K562 (cell line): Measurements from ENCODE around the gene LY6G6F. TPM values are rescaled to one million over a fixed set of nuclear protein-coding genes. Genes with fewer than 3 reads are reported as not detected.

Experiments used
- CREB1 ChIP-seq, 2 experiments: sonication (generic) in 1 of 2; formaldehyde crosslinking in 1 of 2; IDR thresholded peaks; 2 replicates each; pipeline versions ENCODE4 v1.6.1 to v1.8.0; 2012 to 2022; ENCODE audit warnings: inconsistent platforms in 1 of 2, mild to moderate bottlenecking in 1 of 2, missing genetic modification reagents in 1 of 2, moderate library complexity in 1 of 2
- GABPB1 ChIP-seq: sonication (generic); formaldehyde crosslinking; IDR thresholded peaks from 2 replicates; pipeline ENCODE4 v1.8.0; 2022; ENCODE audit warnings: mild to moderate bottlenecking, missing genetic modification reagents
- HNRNPLL ChIP-seq: fragments of 200-400 bp; formaldehyde crosslinking; IDR thresholded peaks from 2 replicates; pipeline ENCODE4 v1.6.1; 2017; ENCODE audit warnings: low read length, low read depth, mild to moderate bottlenecking; ENCODE audit not compliant: poor library complexity, severe bottlenecking
- KHSRP ChIP-seq: fragments of 450-650 bp; IDR thresholded peaks from 2 replicates; pipeline ENCODE4 v1.6.1; 2017
- MAZ ChIP-seq, 2 experiments: fragments of 450-650 bp in 1 of 2; sonication (generic) in 1 of 2; formaldehyde crosslinking; IDR thresholded peaks in 1 of 2; conservative IDR thresholded peaks in 1 of 2; 2 replicates each; pipeline versions ENCODE4 v1.4.0 to v1.5.0; 2020; ENCODE audit warnings: mild to moderate bottlenecking in 1 of 2, missing genetic modification reagents in 1 of 2
- MBD1 ChIP-seq: fragments of 250-450 bp; sonication (Bioruptor Pico); IDR thresholded peaks from 2 replicates; pipeline ENCODE4 v1.8.0; 2022; ENCODE audit warnings: inconsistent platforms
- MLX ChIP-seq, 2 experiments: fragments of 450-650 bp in 1 of 2; sonication (generic) in 1 of 2; formaldehyde crosslinking; conservative IDR thresholded peaks; 2 replicates each; pipeline versions ENCODE4 v1.4.0 to v1.8.1; 2020 to 2022; ENCODE audit warnings: mild to moderate bottlenecking in 1 of 2, missing genetic modification reagents in 1 of 2
- NCOA1 ChIP-seq: fragments of 450-650 bp; IDR thresholded peaks from 2 replicates; pipeline ENCODE4 v1.6.1; 2016; ENCODE audit warnings: low read depth
- NFE2L1 ChIP-seq: fragments of 450-650 bp; IDR thresholded peaks from 2 replicates; pipeline ENCODE4 v1.6.1; 2016; ENCODE audit warnings: missing genetic modification characterization, low read depth, mild to moderate bottlenecking, missing compliant biosample characterization, moderate library complexity, borderline replicate concordance
- SAP30 ChIP-seq: fragments of 200-600 bp; sonication (generic); IDR thresholded peaks from 2 replicates; pipeline ENCODE4 v1.6.1; 2012; ENCODE audit warnings: borderline replicate concordance, low read depth, mild to moderate bottlenecking, moderate library complexity, low read length, control low read depth, inconsistent platforms; ENCODE audit not compliant: insufficient read depth, poor library complexity, severe bottlenecking
- SIN3A ChIP-seq, 2 experiments: fragments of 150-350 bp in 1 of 2; IDR thresholded peaks; 2 replicates each; pipeline ENCODE4 v1.6.1; 2011 to 2016; ENCODE audit warnings: borderline replicate concordance in 2 of 2, low read depth in 2 of 2, low read length in 2 of 2, mild to moderate bottlenecking in 2 of 2, moderate library complexity in 2 of 2; ENCODE audit not compliant: control insufficient read depth in 1 of 2
- SRSF1 ChIP-seq: fragments of 200-400 bp; formaldehyde crosslinking; IDR thresholded peaks from 2 replicates; pipeline ENCODE4 v1.6.1; 2017; ENCODE audit warnings: mild to moderate bottlenecking, low read depth, low read length, moderate library complexity
- TBP ChIP-seq: optimal IDR thresholded peaks from 2 replicates; pipeline ENCODE3; 2011; ENCODE audit warnings: low read depth, low read length, improper control_type of control experiment
- TEAD1 ChIP-seq, 2 experiments: fragments of 450-650 bp in 1 of 2; sonication (generic) in 1 of 2; formaldehyde crosslinking; IDR thresholded peaks; 2 replicates each; pipeline versions ENCODE4 v1.4.0 to v1.8.0; 2020 to 2022; ENCODE audit warnings: mild to moderate bottlenecking in 2 of 2, missing genetic modification reagents in 1 of 2
- TSHZ1 ChIP-seq: fragments of 250-450 bp; sonication (Bioruptor Pico); IDR thresholded peaks from 2 replicates; pipeline ENCODE4 v1.4.0; 2020; ENCODE audit warnings: mild to moderate bottlenecking, moderate library complexity
- ZBED1 ChIP-seq: IDR thresholded peaks from 2 replicates; pipeline ENCODE4 v1.6.1; 2014
- ZNF785 ChIP-seq: fragments of 250-450 bp; sonication (Bioruptor Pico); IDR thresholded peaks from 2 replicates; pipeline ENCODE4 v1.4.0; 2020; ENCODE audit warnings: mild to moderate bottlenecking
- polyA plus RNA-seq, 8 experiments: library from polyadenylated mRNA; depleted of rRNA in 4 of 8; stranded (reverse) in 5 of 8; unstranded in 3 of 8; fragments of >200 nt; fragmentation: Nextera tagmentation in 2 of 8; fragmentation: Illumina TruSeq in 1 of 8; extraction: Ambion mirVana in 2 of 8; extraction: Trizol in 1 of 8; gene quantifications; 2 replicates each; pipeline versions ENCODE4 v1.2.1 to v1.2.3, GENCODE V29; 2011 to 2014; ENCODE audit warnings: inconsistent platforms in 1 of 8, missing spikeins in 1 of 8
- total RNA-seq, 7 experiments: library from RNA; depleted of rRNA in 6 of 7; stranded (reverse); fragments of >200 nt in 6 of 7; fragmentation: Illumina TruSeq in 2 of 7; extraction: Trizol in 2 of 7; gene quantifications; 2 replicates each; pipeline versions ENCODE4 v1.2.1 to v1.2.3, GENCODE V29; 2011 to 2021; ENCODE audit warnings: low replicate concordance in 1 of 7

Gene LY6G6F
- total and polyA plus RNA-seq, 9 of the 15 experiments (the other 6 are each of a cell fraction or from before 2014, with no cell fraction given), result 0.14 to 0.50 (median 0.28) TPM; not detected in 2

GRCh38 chr6:31659649-31660380, 46.9 kb upstream of the LY6G6F start (continued):
- peak; percentile 40 to 98; a peak in 3 of 4 replicates for TF ChIP-seq SIN3A (IDR thresholded peaks at IDR 0.05; ENCODE audit: borderline replicate concordance in 2 of 2, control insufficient read depth in 1 of 2, low read depth in 2 of 2, low read length in 2 of 2)
- peak; percentile 78 for TF ChIP-seq SAP30
- TF ChIP-seq NCOA1, result peak; percentile 35; the same call in 1 of the 2 replicates
- TF ChIP-seq TSHZ1 (CRISPR knock-in tag), result no peak
- peak in 1 of 2 experiments; percentile 7; a peak in 1 of 4 replicates for TF ChIP-seq TEAD1 (CRISPR knock-in tag; IDR thresholded peaks at IDR 0.05)
- no peak for TF ChIP-seq CREB1 (IDR thresholded peaks at IDR 0.05)
- peak; percentile 33; the same call in 1 of the 2 replicates for TF ChIP-seq CREB1 (CRISPR knock-in tag; IDR thresholded peaks at IDR 0.05)
- TF ChIP-seq MLX (CRISPR knock-in tag; conservative IDR thresholded peaks at IDR 0.05), result 0 out of 4 replicates have a peak, but pooled peaks of 1 of the 2 experiments have one; percentile 34
- TF ChIP-seq MAZ (CRISPR knock-in tag; conservative IDR thresholded peaks at IDR 0.05 in 1 of 2, IDR thresholded peaks at IDR 0.05 in 1 of 2), result peak in 1 of 2 experiments; percentile 72; a peak in 2 of 4 replicates
- no peak for TF ChIP-seq MBD1 (CRISPR knock-in tag)
- TF ChIP-seq ZBED1, result peak; percentile 28; the same call in 1 of the 2 replicates
- peak; percentile 31; the same call in 1 of the 2 replicates for TF ChIP-seq GABPB1 (CRISPR knock-in tag)
- no peak for TF ChIP-seq NFE2L1 (tag)
- TF ChIP-seq SRSF1, result no peak
- peak; percentile 35 for TF ChIP-seq TBP
- no peak for TF ChIP-seq KHSRP
- TF ChIP-seq HNRNPLL, result no peak
- TF ChIP-seq ZNF785 (CRISPR knock-in tag), result peak; percentile 74; the same call in 1 of the 2 replicates
